H1 (cell line): ENCODE measurements around the gene VWF. TPM values are rescaled to one million over a fixed set of nuclear protein-coding genes. Genes with fewer than 3 reads are reported as not detected.

Experiments used
- CTBP2 ChIP-seq: IDR thresholded peaks from 2 replicates; pipeline ENCODE4 v1.7.0; 2011; ENCODE audit warnings: borderline replicate concordance, mild to moderate bottlenecking, moderate library complexity, mixed read lengths, low read length; ENCODE audit not compliant: insufficient read depth, insufficient read length
- NRF1 ChIP-seq: IDR thresholded peaks from 2 replicates; pipeline ENCODE4 v1.6.1; 2011; ENCODE audit warnings: mild to moderate bottlenecking, low read depth, low read length, improper control_type of control experiment
- RAD21 ChIP-seq, 2 experiments: IDR thresholded peaks in 1 of 2; conservative IDR thresholded peaks in 1 of 2; 2 replicates each; pipeline ENCODE4 v1.6.1; 2011; ENCODE audit warnings: low read depth in 2 of 2, low read length in 2 of 2, improper control_type of control experiment in 1 of 2, inconsistent platforms in 1 of 2, mild to moderate bottlenecking in 1 of 2, moderate library complexity in 1 of 2
- RBBP5 ChIP-seq: IDR thresholded peaks from 2 replicates; pipeline ENCODE4 v1.7.1; 2012; ENCODE audit warnings: low read depth, mild to moderate bottlenecking, inconsistent platforms, low read length, moderate library complexity, borderline replicate concordance
- RFX5 ChIP-seq: IDR thresholded peaks from 2 replicates; pipeline ENCODE4 v1.6.1; 2011; ENCODE audit warnings: low read depth, low read length, improper control_type of control experiment, borderline replicate concordance
- TAF7 ChIP-seq: optimal IDR thresholded peaks from 2 replicates; pipeline ENCODE3; 2011; ENCODE audit warnings: low read depth, mild to moderate bottlenecking, inconsistent platforms, low read length, moderate library complexity, borderline replicate concordance
- ZNF274 ChIP-seq: IDR thresholded peaks from 2 replicates; pipeline ENCODE4 v1.7.0; 2012; ENCODE audit warnings: low read length, borderline replicate concordance; ENCODE audit errors: extremely low read depth
- polyA plus RNA-seq, 7 experiments: library from polyadenylated mRNA; depleted of rRNA in 3 of 7; stranded (reverse) in 5 of 7; unstranded in 2 of 7; fragments of >200 nt in 5 of 7; fragments of 200-250 nt in 2 of 7; gene quantifications; 1 replicate in 5 of 7; 2 replicates in 1 of 7; 4 replicates in 1 of 7; pipeline versions ENCODE4 v1.2.1 to v1.2.3, GENCODE V29; 2011 to 2013; ENCODE audit warnings: missing spikeins in 2 of 7, mixed read lengths in 2 of 7
- total RNA-seq: library from RNA; stranded (reverse); fragmentation: NEBNext Ultra II Directional; extraction: Animal tissue kit (Norgen Biotek cat#: 25700); gene quantifications from 2 replicates; pipeline ENCODE4 v1.2.1, GENCODE V29; 2021
- TF ChIP-seq, protein P1 (sequence below): fragments of 300-600 bp; sonication (generic); IDR thresholded peaks from 2 replicates; pipeline ENCODE4 v1.7.1; 2012; ENCODE audit warnings: low read length, moderate library complexity, mild to moderate bottlenecking, inconsistent platforms; ENCODE audit not compliant: insufficient replicate concordance
- TF ChIP-seq, protein P2 (sequence below): IDR thresholded peaks from 2 replicates; pipeline ENCODE4 v1.6.1; 2012; ENCODE audit warnings: inconsistent platforms

VWF gene
- total and polyA plus RNA-seq, 2 of the 8 experiments (the other 6 are each of a cell fraction or from before 2014, with no cell fraction given) = 0.39 to 0.60 TPM

DNA sequence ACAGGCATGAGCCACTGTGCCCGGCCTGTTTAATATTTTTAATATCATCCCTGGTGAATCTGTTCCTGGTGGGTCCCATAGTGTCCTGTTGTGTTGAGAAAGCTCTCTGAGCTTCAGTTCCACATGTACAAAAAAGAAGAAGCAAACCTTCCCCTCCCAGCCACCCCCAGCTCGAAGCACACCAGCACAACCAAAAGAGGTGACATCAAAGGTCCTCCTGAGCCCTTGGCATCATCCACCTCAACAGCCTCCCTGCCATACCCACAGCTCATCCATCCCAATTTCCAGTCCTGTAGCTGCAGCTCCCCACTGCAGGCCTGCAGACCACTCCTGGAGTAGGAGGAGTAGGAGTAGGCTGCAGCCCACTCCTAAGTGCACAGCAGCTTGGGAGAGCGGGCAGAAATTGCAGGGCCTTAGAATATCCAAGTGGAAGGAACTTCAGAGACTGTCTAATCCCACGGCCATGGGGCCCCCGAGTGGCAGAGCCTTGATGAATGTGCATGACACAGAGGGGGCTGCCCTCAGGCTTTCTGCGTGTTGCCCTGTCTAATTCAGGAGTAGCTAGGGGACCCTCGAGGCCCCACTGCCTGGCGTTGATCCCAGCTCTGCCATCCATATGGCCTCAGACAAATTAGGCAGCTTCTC, 39.1 kb upstream of the VWF start (continued):
- TF ChIP-seq, protein P1, sequence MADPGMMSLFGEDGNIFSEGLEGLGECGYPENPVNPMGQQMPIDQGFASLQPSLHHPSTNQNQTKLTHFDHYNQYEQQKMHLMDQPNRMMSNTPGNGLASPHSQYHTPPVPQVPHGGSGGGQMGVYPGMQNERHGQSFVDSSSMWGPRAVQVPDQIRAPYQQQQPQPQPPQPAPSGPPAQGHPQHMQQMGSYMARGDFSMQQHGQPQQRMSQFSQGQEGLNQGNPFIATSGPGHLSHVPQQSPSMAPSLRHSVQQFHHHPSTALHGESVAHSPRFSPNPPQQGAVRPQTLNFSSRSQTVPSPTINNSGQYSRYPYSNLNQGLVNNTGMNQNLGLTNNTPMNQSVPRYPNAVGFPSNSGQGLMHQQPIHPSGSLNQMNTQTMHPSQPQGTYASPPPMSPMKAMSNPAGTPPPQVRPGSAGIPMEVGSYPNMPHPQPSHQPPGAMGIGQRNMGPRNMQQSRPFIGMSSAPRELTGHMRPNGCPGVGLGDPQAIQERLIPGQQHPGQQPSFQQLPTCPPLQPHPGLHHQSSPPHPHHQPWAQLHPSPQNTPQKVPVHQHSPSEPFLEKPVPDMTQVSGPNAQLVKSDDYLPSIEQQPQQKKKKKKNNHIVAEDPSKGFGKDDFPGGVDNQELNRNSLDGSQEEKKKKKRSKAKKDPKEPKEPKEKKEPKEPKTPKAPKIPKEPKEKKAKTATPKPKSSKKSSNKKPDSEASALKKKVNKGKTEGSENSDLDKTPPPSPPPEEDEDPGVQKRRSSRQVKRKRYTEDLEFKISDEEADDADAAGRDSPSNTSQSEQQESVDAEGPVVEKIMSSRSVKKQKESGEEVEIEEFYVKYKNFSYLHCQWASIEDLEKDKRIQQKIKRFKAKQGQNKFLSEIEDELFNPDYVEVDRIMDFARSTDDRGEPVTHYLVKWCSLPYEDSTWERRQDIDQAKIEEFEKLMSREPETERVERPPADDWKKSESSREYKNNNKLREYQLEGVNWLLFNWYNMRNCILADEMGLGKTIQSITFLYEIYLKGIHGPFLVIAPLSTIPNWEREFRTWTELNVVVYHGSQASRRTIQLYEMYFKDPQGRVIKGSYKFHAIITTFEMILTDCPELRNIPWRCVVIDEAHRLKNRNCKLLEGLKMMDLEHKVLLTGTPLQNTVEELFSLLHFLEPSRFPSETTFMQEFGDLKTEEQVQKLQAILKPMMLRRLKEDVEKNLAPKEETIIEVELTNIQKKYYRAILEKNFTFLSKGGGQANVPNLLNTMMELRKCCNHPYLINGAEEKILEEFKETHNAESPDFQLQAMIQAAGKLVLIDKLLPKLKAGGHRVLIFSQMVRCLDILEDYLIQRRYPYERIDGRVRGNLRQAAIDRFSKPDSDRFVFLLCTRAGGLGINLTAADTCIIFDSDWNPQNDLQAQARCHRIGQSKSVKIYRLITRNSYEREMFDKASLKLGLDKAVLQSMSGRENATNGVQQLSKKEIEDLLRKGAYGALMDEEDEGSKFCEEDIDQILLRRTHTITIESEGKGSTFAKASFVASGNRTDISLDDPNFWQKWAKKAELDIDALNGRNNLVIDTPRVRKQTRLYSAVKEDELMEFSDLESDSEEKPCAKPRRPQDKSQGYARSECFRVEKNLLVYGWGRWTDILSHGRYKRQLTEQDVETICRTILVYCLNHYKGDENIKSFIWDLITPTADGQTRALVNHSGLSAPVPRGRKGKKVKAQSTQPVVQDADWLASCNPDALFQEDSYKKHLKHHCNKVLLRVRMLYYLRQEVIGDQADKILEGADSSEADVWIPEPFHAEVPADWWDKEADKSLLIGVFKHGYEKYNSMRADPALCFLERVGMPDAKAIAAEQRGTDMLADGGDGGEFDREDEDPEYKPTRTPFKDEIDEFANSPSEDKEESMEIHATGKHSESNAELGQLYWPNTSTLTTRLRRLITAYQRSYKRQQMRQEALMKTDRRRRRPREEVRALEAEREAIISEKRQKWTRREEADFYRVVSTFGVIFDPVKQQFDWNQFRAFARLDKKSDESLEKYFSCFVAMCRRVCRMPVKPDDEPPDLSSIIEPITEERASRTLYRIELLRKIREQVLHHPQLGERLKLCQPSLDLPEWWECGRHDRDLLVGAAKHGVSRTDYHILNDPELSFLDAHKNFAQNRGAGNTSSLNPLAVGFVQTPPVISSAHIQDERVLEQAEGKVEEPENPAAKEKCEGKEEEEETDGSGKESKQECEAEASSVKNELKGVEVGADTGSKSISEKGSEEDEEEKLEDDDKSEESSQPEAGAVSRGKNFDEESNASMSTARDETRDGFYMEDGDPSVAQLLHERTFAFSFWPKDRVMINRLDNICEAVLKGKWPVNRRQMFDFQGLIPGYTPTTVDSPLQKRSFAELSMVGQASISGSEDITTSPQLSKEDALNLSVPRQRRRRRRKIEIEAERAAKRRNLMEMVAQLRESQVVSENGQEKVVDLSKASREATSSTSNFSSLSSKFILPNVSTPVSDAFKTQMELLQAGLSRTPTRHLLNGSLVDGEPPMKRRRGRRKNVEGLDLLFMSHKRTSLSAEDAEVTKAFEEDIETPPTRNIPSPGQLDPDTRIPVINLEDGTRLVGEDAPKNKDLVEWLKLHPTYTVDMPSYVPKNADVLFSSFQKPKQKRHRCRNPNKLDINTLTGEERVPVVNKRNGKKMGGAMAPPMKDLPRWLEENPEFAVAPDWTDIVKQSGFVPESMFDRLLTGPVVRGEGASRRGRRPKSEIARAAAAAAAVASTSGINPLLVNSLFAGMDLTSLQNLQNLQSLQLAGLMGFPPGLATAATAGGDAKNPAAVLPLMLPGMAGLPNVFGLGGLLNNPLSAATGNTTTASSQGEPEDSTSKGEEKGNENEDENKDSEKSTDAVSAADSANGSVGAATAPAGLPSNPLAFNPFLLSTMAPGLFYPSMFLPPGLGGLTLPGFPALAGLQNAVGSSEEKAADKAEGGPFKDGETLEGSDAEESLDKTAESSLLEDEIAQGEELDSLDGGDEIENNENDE = no peak
- TF ChIP-seq NRF1 = no peak
- TF ChIP-seq RAD21 (IDR thresholded peaks at IDR 0.05 in 1 of 2, conservative IDR thresholded peaks at IDR 0.05 in 1 of 2; ENCODE audit: low read depth in 2 of 2, low read length in 2 of 2) = no peak
- TF ChIP-seq ZNF274 = no peak
- TF ChIP-seq RFX5 = no peak
- TF ChIP-seq CTBP2 = no peak
- TF ChIP-seq, protein P2, sequence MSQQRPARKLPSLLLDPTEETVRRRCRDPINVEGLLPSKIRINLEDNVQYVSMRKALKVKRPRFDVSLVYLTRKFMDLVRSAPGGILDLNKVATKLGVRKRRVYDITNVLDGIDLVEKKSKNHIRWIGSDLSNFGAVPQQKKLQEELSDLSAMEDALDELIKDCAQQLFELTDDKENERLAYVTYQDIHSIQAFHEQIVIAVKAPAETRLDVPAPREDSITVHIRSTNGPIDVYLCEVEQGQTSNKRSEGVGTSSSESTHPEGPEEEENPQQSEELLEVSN = no peak
- TF ChIP-seq RBBP5 = no peak
- TF ChIP-seq TAF7 = no peak
